NCI-H128 (cell line): ENCODE results near the gene TBCB.
"Not testable (repeated sequence)": the region's sequence is repeated elsewhere in the genome, so short reads cannot be mapped to it uniquely, and the experiment has no call there.

ENCODE experiments used
- DNase-seq: peaks from one replicate; lab custom pipeline; 2025; ENCODE audit not compliant: unreplicated experiment; lab: John Stamatoyannopoulos, UW

The TBCB gene

DNA sequence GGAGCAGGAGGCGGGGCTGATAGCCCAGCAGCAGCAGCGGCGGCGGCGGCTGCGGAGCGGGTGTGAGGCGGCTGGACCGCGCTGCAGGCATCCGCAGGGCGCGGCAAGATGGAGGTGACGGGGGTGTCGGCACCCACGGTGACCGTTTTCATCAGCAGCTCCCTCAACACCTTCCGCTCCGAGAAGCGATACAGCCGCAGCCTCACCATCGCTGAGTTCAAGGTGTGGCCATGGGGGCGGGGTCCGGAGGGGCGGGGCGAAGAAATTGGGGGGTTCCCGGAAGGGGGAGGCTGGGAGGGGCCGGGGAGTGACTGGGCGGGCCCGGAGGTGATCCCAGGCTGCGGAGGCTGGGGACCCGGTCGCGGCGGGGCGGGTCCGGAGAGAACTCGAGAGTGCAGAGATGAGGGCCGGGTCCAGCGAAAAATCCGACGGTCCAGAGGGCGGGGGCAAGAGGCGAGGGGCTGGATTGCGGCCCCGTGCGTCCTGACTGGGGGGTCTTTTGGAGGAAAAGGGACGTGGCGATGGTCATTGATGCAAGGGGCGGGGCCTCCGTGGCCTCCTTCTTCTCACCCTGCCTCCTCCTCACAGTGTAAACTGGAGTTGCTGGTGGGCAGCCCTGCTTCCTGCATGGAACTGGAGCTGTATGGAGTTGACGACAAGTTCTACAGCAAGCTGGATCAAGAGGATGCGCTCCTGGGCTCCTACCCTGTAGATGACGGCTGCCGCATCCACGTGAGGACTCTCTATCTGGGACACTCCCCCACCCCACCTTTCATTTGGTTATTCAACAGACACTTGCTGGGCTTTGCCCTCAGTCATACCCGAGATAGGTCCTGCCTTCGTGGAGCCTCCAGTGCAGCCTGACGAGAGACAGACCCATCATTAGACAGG is at the start of gene TBCB:
Gene TBCB (plus strand): TSS at position 16 of the 891 bp plus-strand sequence. CDS start 93 bp downstream, at position 109.
- DNase-seq, result peak; percentile 60

DNA sequence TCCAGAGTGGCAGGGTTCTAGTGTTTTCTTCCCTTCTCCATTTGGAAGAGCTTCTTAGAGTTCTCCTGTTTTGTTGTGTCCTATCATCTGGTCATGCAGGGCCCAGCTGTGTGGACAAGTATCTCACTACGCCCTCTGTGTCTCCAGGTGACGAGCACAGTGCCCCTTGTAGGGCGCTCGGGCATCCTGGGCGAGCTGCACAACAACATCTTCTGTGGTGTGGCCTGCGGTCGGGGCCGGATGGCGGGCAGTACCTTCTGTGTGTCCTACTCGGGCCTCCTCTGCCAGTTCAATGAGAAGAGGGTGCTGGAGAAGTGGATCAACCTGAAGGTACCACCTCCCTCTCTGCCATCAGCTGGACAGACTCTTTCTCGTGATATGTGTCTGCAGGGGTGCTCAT is 47.6 kb upstream of the TBCB start:
- no peak for DNase-seq

GRCh38 chr19:36068810-36069499 is 46.3 kb upstream of the TBCB start:
- not testable (repeated sequence) for DNase-seq

DNA sequence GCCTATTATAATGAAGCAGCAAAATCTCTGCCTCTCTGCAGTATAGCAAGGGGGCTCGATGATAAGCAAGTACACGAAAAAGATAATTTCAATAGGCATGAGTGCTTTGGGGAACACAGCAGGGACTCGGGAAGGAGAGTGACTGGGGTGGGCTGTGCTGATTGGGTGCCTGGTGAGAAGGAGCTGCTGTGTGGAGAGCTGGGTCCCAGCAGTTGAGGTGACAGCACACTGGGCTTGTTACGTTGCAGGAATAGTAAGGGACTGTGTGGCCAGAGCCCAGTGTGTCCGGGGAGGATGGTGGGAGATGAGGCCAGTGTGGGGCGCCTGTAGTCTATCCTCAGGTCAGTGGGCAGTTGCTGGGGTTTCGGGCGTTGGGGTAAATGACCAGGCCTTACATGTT is 43.2 kb upstream of the TBCB start:
- DNase-seq, result no peak

- DNase-seq, result no peak
Observed at GRCh38 chr19:36073121-36073876, 42.0 kb upstream of the TBCB start.

DNA sequence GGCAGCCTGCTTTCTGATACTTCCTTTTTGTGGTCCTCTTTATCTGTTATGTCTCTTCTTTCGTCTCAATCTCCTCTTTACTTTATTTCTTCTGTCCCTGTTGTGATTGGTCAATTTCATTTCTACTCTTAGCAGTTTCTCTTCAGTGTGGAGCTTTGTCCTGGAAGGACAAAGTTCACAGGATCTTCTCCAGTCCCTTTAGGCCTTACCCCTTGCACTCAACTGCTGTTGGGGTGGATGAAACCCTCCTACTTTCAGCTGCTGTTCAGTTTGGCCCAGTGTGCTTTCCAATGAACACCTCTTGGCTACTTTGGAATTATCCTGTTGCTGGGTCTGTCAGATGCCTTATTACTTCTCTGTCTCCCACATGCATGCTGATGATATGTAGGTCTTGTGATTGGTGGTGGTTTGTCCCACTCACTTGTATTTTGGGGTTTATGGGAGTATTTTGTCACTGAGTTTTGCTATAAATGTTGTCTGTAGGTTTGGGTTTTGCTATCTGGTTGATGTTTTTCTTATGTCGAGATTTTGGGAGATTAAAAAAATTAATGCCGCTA is 35.8 kb upstream of the TBCB start:
- no peak for DNase-seq

GRCh38 chr19:36081385-36081784 is 33.9 kb upstream of the TBCB start:
- DNase-seq, result no peak

DNA sequence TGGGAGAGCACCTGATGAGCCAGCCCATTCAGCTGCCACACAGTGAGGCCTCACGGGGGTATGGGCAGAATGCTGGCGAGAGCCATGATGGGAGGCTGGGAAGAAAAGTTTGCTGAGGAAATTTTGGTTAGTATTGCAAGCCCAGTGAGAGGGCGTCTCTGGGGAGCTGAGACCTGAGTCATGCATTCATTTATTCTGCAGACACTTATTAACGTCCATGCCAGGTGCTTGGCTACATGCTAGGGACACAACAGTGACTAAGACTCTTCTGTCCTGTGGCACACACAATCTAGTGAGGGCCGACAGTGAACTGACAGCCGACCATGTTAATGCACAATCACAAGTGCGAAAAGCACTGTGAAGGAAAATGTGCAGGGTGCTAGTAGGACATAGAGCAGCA is 33.4 kb upstream of the TBCB start:
- DNase-seq, result no peak

- DNase-seq, result no peak
Observed at GRCh38 chr19:36082916-36083315, 32.4 kb upstream of the TBCB start.

- DNase-seq, result no peak
Observed at GRCh38 chr19:36084231-36085009, 30.8 kb upstream of the TBCB start.

GRCh38 chr19:36086326-36086725 is 28.9 kb upstream of the TBCB start:
- no peak for DNase-seq

DNA sequence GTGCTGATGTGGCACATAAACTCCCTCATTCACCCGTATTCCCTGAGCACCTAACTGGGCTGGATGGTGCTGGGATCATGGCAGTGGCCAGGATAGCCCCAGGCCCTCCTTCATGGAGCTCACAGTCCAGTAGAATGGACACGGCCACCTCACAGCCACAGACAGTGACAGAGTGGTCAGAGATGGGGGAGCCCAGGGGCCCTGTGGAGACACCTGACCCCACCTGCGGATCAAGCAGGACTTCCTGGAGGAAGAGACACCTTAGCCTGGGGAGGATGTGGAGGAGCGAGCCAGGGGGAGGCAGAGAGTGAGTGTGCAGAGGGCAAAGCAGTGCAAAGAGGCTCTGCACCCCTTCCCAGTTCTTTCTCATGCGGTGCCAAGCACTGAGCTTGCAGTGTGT is 25.4 kb upstream of the TBCB start:
- DNase-seq, result no peak

DNA sequence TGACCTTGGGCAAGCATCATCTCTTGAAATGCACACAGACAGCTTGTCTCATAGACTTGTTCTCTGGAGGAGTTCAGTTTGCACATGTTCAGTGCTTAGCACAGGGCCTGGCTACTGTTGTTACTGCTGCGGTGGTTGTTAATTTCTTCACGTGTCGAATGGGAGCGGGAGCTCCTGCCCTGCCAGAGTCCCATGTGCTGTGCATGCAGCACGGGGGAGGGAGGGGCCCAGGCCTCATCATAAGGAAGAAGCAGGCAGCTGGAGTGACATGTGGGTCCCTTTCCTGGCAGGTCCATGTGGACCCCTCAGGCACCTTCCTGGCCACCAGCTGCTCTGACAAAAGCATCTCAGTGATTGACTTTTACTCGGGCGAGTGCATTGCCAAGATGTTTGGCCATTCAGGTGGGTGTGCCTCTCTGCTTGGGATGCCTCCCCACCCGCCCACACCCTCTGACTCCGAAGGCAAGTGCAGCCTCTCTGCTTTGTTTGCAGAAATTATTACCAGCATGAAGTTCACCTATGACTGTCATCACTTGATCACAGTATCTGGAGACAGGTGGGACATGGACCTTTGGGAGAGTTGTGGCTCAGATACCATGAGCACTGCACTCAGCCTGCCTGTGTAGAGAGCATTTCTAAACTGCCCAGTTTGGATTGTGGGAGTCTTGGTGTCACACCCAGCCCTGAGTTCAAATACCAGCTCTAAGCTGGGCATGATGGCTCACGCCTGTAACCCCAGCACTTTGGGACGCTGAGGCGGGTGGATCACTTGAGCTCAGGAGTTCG is 24.2 kb upstream of the TBCB start:
- DNase-seq, result no peak

- DNase-seq, result no peak
Observed at GRCh38 chr19:36092566-36092965, 22.7 kb upstream of the TBCB start.

- DNase-seq, result no peak
Observed at GRCh38 chr19:36093146-36093662, 22.1 kb upstream of the TBCB start.

GRCh38 chr19:36093687-36094086 is 21.6 kb upstream of the TBCB start:
- no peak for DNase-seq

DNA sequence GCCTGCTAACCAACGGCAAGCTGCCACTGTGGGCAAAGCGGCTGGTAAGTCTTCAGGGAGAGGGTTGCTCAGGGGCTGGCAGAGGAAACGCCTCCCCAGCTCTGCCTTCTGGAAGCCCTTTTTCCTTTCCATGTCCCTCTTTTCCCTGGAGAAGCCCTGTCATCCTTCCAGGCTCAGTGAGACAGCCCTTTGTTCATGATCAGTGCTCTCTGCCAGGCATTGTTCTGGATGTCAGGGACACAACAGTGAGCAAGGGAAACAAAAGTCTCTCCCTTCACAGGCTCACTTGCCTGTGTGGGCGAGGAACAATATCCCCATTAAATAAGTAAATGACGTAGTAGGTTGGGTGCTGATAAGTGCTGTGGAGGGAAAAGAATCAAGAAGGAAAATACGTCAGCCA is 18.2 kb upstream of the TBCB start:
- no peak for DNase-seq

DNA sequence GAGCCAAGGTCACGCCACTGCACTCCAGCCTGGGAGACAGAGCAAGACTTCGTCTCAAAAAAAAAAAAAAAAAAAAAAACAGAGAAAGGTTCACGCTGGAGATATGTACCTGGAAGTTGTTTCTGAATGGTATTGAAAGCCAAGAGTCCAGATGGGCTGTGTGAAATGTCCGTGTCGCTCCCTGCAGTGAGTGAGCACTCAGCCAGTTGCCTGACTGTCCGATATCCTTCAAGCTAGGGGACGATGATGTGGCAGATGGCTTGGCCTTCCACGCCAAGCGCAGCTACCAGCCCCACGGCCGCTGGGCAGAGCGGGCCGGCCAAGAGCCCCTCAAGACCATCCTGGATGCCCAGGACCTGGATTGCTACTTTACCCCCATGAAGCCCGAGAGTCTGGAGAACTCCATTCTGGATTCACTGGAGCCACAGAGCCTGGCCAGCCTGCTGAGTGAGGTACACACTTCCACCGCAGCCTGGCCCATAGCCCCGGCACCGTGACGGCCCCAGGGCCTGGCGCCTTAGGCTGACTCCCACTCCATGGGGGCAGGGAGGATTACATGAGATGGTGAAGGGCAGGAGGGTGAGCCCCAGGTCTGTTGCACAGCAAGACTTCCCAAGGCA is 16.0 kb upstream of the TBCB start:
- DNase-seq, result no peak

- DNase-seq, result no peak
Observed at GRCh38 chr19:36100476-36100875, 14.8 kb upstream of the TBCB start.
